Astrocyte (in vitro differentiated cells and primary cell): ENCODE data around the gene HK3.

ENCODE experiments used
- CTCF ChIP-seq: IDR thresholded peaks from 2 replicates; pipeline ENCODE4 v1.5.1; 2011; ENCODE audit warnings: low read depth, mild to moderate bottlenecking, inconsistent platforms, low read length, moderate library complexity; ENCODE audit not compliant: insufficient read depth
- EZH2 ChIP-seq: IDR thresholded peaks from 2 replicates; pipeline ENCODE4 v1.6.1; 2012; ENCODE audit warnings: mild to moderate bottlenecking, low read length, inconsistent platforms; ENCODE audit not compliant: insufficient read depth

GRCh38 chr5:176830995-176831423 lies 68.1 kb downstream of the HK3 start:
- TF ChIP-seq CTCF (no peak), EZH2 (no peak)
